Measurements from ENCODE around the gene RANBP3L. TPM values are rescaled to one million over a fixed set of nuclear protein-coding genes. Genes with fewer than 3 reads are reported as not detected.

RANBP3L gene
- total RNA-seq, 1 experiment from 2014 or later: not detected

- Histone ChIP-seq H3K36me3 (no peaks in the 10 kb centered on the region), H3K27me3 (no peaks in the 10 kb centered on the region), H3K4me3 (no peak overlapping the region), H3K9me3 (no peaks in the 10 kb centered on the region)
- no peak for DNase-seq
These were observed 63.0 kb downstream of the RANBP3L start for GRCh38 chr5:36238502-36239295.

GRCh38 chr5:36237751-36238150, 64.0 kb downstream of the RANBP3L start:
- Histone ChIP-seq H3K9me3 (no peaks in the 10 kb centered on the region), H3K4me3 (no peak overlapping the region), H3K36me3 (no peaks in the 10 kb centered on the region), H3K27me3 (no peaks in the 10 kb centered on the region)
- no peak for DNase-seq

- no peak for DNase-seq
- Histone ChIP-seq H3K9me3 (no peaks in the 10 kb centered on the region), H3K27me3 (no peaks in the 10 kb centered on the region), H3K36me3 (no peaks in the 10 kb centered on the region), H3K4me3 (no peak overlapping the region)
These were observed 64.9 kb downstream of the RANBP3L start for GRCh38 chr5:36236801-36237200.

- no peaks in the 10 kb centered on the region for H3K9me3 ChIP-seq
- no peaks in the 10 kb centered on the region for H3K36me3 ChIP-seq
- no peak for DNase-seq
- H3K4me3 ChIP-seq: no peak overlapping the region
- no peaks in the 10 kb centered on the region for H3K27me3 ChIP-seq
These were observed 69.2 kb downstream of the RANBP3L start for GRCh38 chr5:36232533-36232932.

GRCh38 chr5:36230151-36230790, 71.4 kb downstream of the RANBP3L start:
- H3K9me3 ChIP-seq: no peaks in the 10 kb centered on the region
- no peak overlapping the region for H3K4me3 ChIP-seq
- no peak for DNase-seq
- H3K36me3 ChIP-seq: peaks cover 5% of the 10 kb centered on the region
- H3K27me3 ChIP-seq: no peaks in the 10 kb centered on the region

- Histone ChIP-seq H3K4me3 (no peak overlapping the region), H3K36me3 (peaks cover 10% of the 10 kb centered on the region), H3K9me3 (no peaks in the 10 kb centered on the region), H3K27me3 (no peaks in the 10 kb centered on the region)
- DNase-seq: no peak
These were observed 73.2 kb downstream of the RANBP3L start for GRCh38 chr5:36228505-36228904.

GRCh38 chr5:36227046-36227445, 74.7 kb downstream of the RANBP3L start:
- no peak for DNase-seq
- Histone ChIP-seq H3K36me3 (peaks cover 10% of the 10 kb centered on the region), H3K9me3 (no peaks in the 10 kb centered on the region), H3K4me3 (no peak overlapping the region), H3K27me3 (no peaks in the 10 kb centered on the region)

- Histone ChIP-seq H3K9me3 (no peaks in the 10 kb centered on the region), H3K4me3 (no peak overlapping the region), H3K27me3 (no peaks in the 10 kb centered on the region), H3K36me3 (peaks cover 25% of the 10 kb centered on the region)
- no peak for DNase-seq
These were observed 79.1 kb downstream of the RANBP3L start for GRCh38 chr5:36222620-36223019.

GRCh38 chr5:36217988-36218387, 83.7 kb downstream of the RANBP3L start:
- Histone ChIP-seq H3K9me3 (no peaks in the 10 kb centered on the region), H3K4me3 (no peak overlapping the region), H3K27me3 (no peaks in the 10 kb centered on the region), H3K36me3 (peaks cover 36% of the 10 kb centered on the region)
- no peak for DNase-seq

- no peaks in the 10 kb centered on the region for H3K9me3 ChIP-seq
- no peak for DNase-seq
- peaks cover 36% of the 10 kb centered on the region for H3K36me3 ChIP-seq
- H3K27me3 ChIP-seq: no peaks in the 10 kb centered on the region
- no peak overlapping the region for H3K4me3 ChIP-seq
These were observed 84.1 kb downstream of the RANBP3L start for GRCh38 chr5:36217567-36217966.

GRCh38 chr5:36215910-36216309, 85.8 kb downstream of the RANBP3L start:
- DNase-seq: no peak
- no peak overlapping the region for H3K4me3 ChIP-seq
- no peaks in the 10 kb centered on the region for H3K9me3 ChIP-seq
- H3K27me3 ChIP-seq: no peaks in the 10 kb centered on the region
- peaks cover 30% of the 10 kb centered on the region for H3K36me3 ChIP-seq

GRCh38 chr5:36214436-36214835, 87.3 kb downstream of the RANBP3L start:
- H3K36me3 ChIP-seq: peaks cover 23% of the 10 kb centered on the region
- no peaks in the 10 kb centered on the region for H3K27me3 ChIP-seq
- no peak overlapping the region for H3K4me3 ChIP-seq
- no peak for DNase-seq
- H3K9me3 ChIP-seq: no peaks in the 10 kb centered on the region

GRCh38 chr5:36209664-36210063, 92.0 kb downstream of the RANBP3L start:
- peaks cover 18% of the 10 kb centered on the region for H3K36me3 ChIP-seq
- H3K9me3 ChIP-seq: no peaks in the 10 kb centered on the region
- H3K27me3 ChIP-seq: no peaks in the 10 kb centered on the region
- H3K4me3 ChIP-seq: no peak overlapping the region
- DNase-seq: no peak

GRCh38 chr5:36208786-36209185, 92.9 kb downstream of the RANBP3L start:
- no peak overlapping the region for H3K4me3 ChIP-seq
- no peaks in the 10 kb centered on the region for H3K9me3 ChIP-seq

GRCh38 chr5:36206913-36207312, 94.8 kb downstream of the RANBP3L start:
- H3K4me3 ChIP-seq: no peak overlapping the region
- H3K27me3 ChIP-seq: no peaks in the 10 kb centered on the region
- H3K36me3 ChIP-seq: peaks cover 28% of the 10 kb centered on the region
- no peaks in the 10 kb centered on the region for H3K9me3 ChIP-seq
- DNase-seq: no peak

More at GRCh38 chr5:36208786-36209185, 92.9 kb downstream of the RANBP3L start:
- Histone ChIP-seq H3K36me3 (peaks cover 23% of the 10 kb centered on the region), H3K27me3 (no peaks in the 10 kb centered on the region)
- no peak for DNase-seq

GRCh38 chr5:36205329-36205728, 96.4 kb downstream of the RANBP3L start:
- Histone ChIP-seq H3K27me3 (no peaks in the 10 kb centered on the region), H3K4me3 (no peak overlapping the region), H3K9me3 (no peaks in the 10 kb centered on the region), H3K36me3 (peaks cover 33% of the 10 kb centered on the region)
- no peak for DNase-seq

GRCh38 chr5:36202521-36202961, 99.2 kb downstream of the RANBP3L start:
- DNase-seq: no peak

GRCh38 chr5:36200513-36200912, 101.2 kb downstream of the RANBP3L start:
- Histone ChIP-seq H3K27me3 (no peaks in the 10 kb centered on the region), H3K4me3 (no peak overlapping the region), H3K36me3 (peaks cover 51% of the 10 kb centered on the region), H3K9me3 (no peaks in the 10 kb centered on the region)
- no peak for DNase-seq

More at GRCh38 chr5:36202521-36202961, 99.2 kb downstream of the RANBP3L start:
- Histone ChIP-seq H3K36me3 (peaks cover 40% of the 10 kb centered on the region), H3K4me3 (no peak overlapping the region), H3K27me3 (no peaks in the 10 kb centered on the region), H3K9me3 (no peaks in the 10 kb centered on the region)
